H1 (cell line): Measurements from ENCODE around the gene EXOSC1. TPM values are rescaled to one million over a fixed set of nuclear protein-coding genes. Genes with fewer than 3 reads are reported as not detected.
A peak's percentile ranks its signal among the peaks of the same experiment; 100 is the strongest.

Experiments used
- BACH1 ChIP-seq: IDR thresholded peaks from 2 replicates; pipeline ENCODE4 v1.6.1; 2012; ENCODE audit warnings: low read length, improper control_type of control experiment
- CBX8 ChIP-seq: fragments of 300-800, 300-1000 bp; sonication (generic); IDR thresholded peaks from 2 replicates; pipeline ENCODE4 v1.7.1; 2016; ENCODE audit warnings: low read depth, low read length, borderline replicate concordance
- CHD2 ChIP-seq: IDR thresholded peaks from 2 replicates; pipeline ENCODE4 v1.6.1; 2012; ENCODE audit warnings: low read length, improper control_type of control experiment
- CREB1 ChIP-seq: IDR thresholded peaks from 2 replicates; pipeline ENCODE4 v1.6.1; 2012; ENCODE audit warnings: inconsistent platforms
- GTF2F1 ChIP-seq: IDR thresholded peaks from 2 replicates; pipeline ENCODE4 v1.6.1; 2012; ENCODE audit warnings: low read depth, low read length, improper control_type of control experiment, borderline replicate concordance
- HDAC6 ChIP-seq: IDR thresholded peaks from one replicate; pipeline ENCODE4 v1.7.1; 2012; ENCODE audit warnings: low read depth, mild to moderate bottlenecking, inconsistent platforms, low read length, moderate library complexity
- JUND ChIP-seq: IDR thresholded peaks from 2 replicates; pipeline ENCODE4 v1.6.1; 2011; ENCODE audit warnings: mild to moderate bottlenecking, improper control_type of control experiment, low read length
- NRF1 ChIP-seq: IDR thresholded peaks from 2 replicates; pipeline ENCODE4 v1.6.1; 2011; ENCODE audit warnings: mild to moderate bottlenecking, low read depth, low read length, improper control_type of control experiment
- POLR2AphosphoS5 ChIP-seq: IDR thresholded peaks from 2 replicates; pipeline ENCODE4 v1.6.1; 2011; ENCODE audit warnings: low read depth, low read length
- SP2 ChIP-seq: IDR thresholded peaks from 2 replicates; pipeline ENCODE4 v1.6.1; 2012; ENCODE audit warnings: mild to moderate bottlenecking, low read length, inconsistent platforms
- TAF1 ChIP-seq: IDR thresholded peaks from 2 replicates; pipeline ENCODE4 v1.6.1; 2011; ENCODE audit warnings: mild to moderate bottlenecking, low read depth, low read length
- polyA plus RNA-seq, 7 experiments: library from polyadenylated mRNA; depleted of rRNA in 3 of 7; stranded (reverse) in 5 of 7; unstranded in 2 of 7; fragments of >200 nt in 5 of 7; fragments of 200-250 nt in 2 of 7; gene quantifications; 1 replicate in 5 of 7; 2 replicates in 1 of 7; 4 replicates in 1 of 7; pipeline versions ENCODE4 v1.2.1 to v1.2.3, GENCODE V29; 2011 to 2013; ENCODE audit warnings: missing spikeins in 2 of 7, mixed read lengths in 2 of 7
- total RNA-seq: library from RNA; stranded (reverse); fragmentation: NEBNext Ultra II Directional; extraction: Animal tissue kit (Norgen Biotek cat#: 25700); gene quantifications from 2 replicates; pipeline ENCODE4 v1.2.1, GENCODE V29; 2021
- TF ChIP-seq, protein P1 (sequence below): fragments of 300-600 bp; sonication (generic); IDR thresholded peaks from 2 replicates; pipeline ENCODE4 v1.7.1; 2012; ENCODE audit warnings: low read length, moderate library complexity, mild to moderate bottlenecking, inconsistent platforms; ENCODE audit not compliant: insufficient replicate concordance

The EXOSC1 gene
- total and polyA plus RNA-seq, 2 of the 8 experiments (the other 6 are each of a cell fraction or from before 2014, with no cell fraction given): 52.1 to 68.1 TPM

GRCh38 chr10:97400665-97401454, 44.9 kb downstream of the EXOSC1 start, which contains the start of gene RRP12 (continued):
- TF ChIP-seq SP2: no peak
- peak; percentile 93 for TF ChIP-seq CREB1
- TF ChIP-seq POLR2AphosphoS5: peak; percentile 71
- TF ChIP-seq CBX8: no peak
- no peak for TF ChIP-seq JUND
- TF ChIP-seq HDAC6: no peak
- TF ChIP-seq, protein P1, sequence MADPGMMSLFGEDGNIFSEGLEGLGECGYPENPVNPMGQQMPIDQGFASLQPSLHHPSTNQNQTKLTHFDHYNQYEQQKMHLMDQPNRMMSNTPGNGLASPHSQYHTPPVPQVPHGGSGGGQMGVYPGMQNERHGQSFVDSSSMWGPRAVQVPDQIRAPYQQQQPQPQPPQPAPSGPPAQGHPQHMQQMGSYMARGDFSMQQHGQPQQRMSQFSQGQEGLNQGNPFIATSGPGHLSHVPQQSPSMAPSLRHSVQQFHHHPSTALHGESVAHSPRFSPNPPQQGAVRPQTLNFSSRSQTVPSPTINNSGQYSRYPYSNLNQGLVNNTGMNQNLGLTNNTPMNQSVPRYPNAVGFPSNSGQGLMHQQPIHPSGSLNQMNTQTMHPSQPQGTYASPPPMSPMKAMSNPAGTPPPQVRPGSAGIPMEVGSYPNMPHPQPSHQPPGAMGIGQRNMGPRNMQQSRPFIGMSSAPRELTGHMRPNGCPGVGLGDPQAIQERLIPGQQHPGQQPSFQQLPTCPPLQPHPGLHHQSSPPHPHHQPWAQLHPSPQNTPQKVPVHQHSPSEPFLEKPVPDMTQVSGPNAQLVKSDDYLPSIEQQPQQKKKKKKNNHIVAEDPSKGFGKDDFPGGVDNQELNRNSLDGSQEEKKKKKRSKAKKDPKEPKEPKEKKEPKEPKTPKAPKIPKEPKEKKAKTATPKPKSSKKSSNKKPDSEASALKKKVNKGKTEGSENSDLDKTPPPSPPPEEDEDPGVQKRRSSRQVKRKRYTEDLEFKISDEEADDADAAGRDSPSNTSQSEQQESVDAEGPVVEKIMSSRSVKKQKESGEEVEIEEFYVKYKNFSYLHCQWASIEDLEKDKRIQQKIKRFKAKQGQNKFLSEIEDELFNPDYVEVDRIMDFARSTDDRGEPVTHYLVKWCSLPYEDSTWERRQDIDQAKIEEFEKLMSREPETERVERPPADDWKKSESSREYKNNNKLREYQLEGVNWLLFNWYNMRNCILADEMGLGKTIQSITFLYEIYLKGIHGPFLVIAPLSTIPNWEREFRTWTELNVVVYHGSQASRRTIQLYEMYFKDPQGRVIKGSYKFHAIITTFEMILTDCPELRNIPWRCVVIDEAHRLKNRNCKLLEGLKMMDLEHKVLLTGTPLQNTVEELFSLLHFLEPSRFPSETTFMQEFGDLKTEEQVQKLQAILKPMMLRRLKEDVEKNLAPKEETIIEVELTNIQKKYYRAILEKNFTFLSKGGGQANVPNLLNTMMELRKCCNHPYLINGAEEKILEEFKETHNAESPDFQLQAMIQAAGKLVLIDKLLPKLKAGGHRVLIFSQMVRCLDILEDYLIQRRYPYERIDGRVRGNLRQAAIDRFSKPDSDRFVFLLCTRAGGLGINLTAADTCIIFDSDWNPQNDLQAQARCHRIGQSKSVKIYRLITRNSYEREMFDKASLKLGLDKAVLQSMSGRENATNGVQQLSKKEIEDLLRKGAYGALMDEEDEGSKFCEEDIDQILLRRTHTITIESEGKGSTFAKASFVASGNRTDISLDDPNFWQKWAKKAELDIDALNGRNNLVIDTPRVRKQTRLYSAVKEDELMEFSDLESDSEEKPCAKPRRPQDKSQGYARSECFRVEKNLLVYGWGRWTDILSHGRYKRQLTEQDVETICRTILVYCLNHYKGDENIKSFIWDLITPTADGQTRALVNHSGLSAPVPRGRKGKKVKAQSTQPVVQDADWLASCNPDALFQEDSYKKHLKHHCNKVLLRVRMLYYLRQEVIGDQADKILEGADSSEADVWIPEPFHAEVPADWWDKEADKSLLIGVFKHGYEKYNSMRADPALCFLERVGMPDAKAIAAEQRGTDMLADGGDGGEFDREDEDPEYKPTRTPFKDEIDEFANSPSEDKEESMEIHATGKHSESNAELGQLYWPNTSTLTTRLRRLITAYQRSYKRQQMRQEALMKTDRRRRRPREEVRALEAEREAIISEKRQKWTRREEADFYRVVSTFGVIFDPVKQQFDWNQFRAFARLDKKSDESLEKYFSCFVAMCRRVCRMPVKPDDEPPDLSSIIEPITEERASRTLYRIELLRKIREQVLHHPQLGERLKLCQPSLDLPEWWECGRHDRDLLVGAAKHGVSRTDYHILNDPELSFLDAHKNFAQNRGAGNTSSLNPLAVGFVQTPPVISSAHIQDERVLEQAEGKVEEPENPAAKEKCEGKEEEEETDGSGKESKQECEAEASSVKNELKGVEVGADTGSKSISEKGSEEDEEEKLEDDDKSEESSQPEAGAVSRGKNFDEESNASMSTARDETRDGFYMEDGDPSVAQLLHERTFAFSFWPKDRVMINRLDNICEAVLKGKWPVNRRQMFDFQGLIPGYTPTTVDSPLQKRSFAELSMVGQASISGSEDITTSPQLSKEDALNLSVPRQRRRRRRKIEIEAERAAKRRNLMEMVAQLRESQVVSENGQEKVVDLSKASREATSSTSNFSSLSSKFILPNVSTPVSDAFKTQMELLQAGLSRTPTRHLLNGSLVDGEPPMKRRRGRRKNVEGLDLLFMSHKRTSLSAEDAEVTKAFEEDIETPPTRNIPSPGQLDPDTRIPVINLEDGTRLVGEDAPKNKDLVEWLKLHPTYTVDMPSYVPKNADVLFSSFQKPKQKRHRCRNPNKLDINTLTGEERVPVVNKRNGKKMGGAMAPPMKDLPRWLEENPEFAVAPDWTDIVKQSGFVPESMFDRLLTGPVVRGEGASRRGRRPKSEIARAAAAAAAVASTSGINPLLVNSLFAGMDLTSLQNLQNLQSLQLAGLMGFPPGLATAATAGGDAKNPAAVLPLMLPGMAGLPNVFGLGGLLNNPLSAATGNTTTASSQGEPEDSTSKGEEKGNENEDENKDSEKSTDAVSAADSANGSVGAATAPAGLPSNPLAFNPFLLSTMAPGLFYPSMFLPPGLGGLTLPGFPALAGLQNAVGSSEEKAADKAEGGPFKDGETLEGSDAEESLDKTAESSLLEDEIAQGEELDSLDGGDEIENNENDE: no peak
- no peak for TF ChIP-seq CHD2
- no peak for TF ChIP-seq NRF1
- TF ChIP-seq TAF1: peak; percentile 66
- TF ChIP-seq GTF2F1: no peak
- TF ChIP-seq BACH1: no peak
